OCI-LY7 (cell line): ENCODE measurements around the gene PGAP3. TPM values are rescaled to one million over a fixed set of nuclear protein-coding genes. Genes with fewer than 3 reads are reported as not detected.

ENCODE experiments used
- BruUV-seq: library from RNA; stranded (reverse); fragments of 400-500 nt; replicated peaks from 2 replicates; lab custom pipeline; 2021; lab: Mats Ljungman, UMichigan
- CTCF ChIA-PET: fragments of 300-600 bp; sonication (Branson Sonifier 250); formaldehyde crosslinking; loops from one replicate; lab custom pipeline; 2022; ENCODE audit warnings: antibody characterized with exemption; ENCODE audit not compliant: unreplicated experiment; lab: Charles Lee
- POLR2A ChIA-PET: fragments of 300-600 bp; sonication (Branson Sonifier 250); formaldehyde crosslinking; loops from one replicate; lab custom pipeline; 2022; ENCODE audit warnings: antibody characterized with exemption; lab: Charles Lee
- DNase-seq: peaks from one replicate; pipeline ENCODE4 v3.0.0-alpha.2; 2015; ENCODE audit warnings: low spot score
- H2AFZ ChIP-seq: fragments of 200-600 bp; sonication (generic), shearing (Covaris generic); 2 replicates; pipeline ENCODE4 v1.6.1; 2014; ENCODE audit warnings: mild to moderate bottlenecking, antibody characterized with exemption, low read length, moderate library complexity
- H3K27ac ChIP-seq: fragments of 200-600 bp; sonication (generic); 2 replicates; pipeline ENCODE4 v1.5.1; 2014; ENCODE audit warnings: mixed run types, low read depth, mild to moderate bottlenecking, moderate library complexity, low read length, inconsistent platforms; ENCODE audit not compliant: poor library complexity, severe bottlenecking
- H3K36me3 ChIP-seq: fragments of 200-600 bp; sonication (generic); 2 replicates; pipeline ENCODE4 v1.6.1; 2014; ENCODE audit warnings: mild to moderate bottlenecking, antibody characterized with exemption, low read length, moderate library complexity, mixed read lengths; ENCODE audit not compliant: insufficient read depth
- H3K4me1 ChIP-seq: fragments of 200-600 bp; sonication (generic); 2 replicates; pipeline ENCODE4 v1.5.1; 2014; ENCODE audit warnings: mild to moderate bottlenecking, low read length; ENCODE audit not compliant: insufficient read depth, poor library complexity, severe bottlenecking
- H3K4me2 ChIP-seq: fragments of 200-600 bp; sonication (generic); 2 replicates; pipeline ENCODE4 v1.6.1; 2014; ENCODE audit warnings: mild to moderate bottlenecking, low read length
- H3K4me3 ChIP-seq: fragments of 200-600 bp; sonication (generic); 2 replicates; pipeline ENCODE4 v1.5.1; 2014; ENCODE audit warnings: mild to moderate bottlenecking, low read depth, low read length; ENCODE audit not compliant: poor library complexity, severe bottlenecking
- H3K79me2 ChIP-seq: fragments of 200-600 bp; sonication (generic); 2 replicates; pipeline ENCODE4 v1.6.1; 2016; ENCODE audit warnings: low read depth, mild to moderate bottlenecking, low read length, moderate library complexity, mixed read lengths; ENCODE audit not compliant: insufficient read depth
- H3K9me2 ChIP-seq: fragments of 200-600 bp; sonication (generic); 2 replicates; pipeline ENCODE4 v1.6.1; 2016; ENCODE audit warnings: mild to moderate bottlenecking, low read length, mixed read lengths; ENCODE audit not compliant: insufficient read depth
- H3K9me3 ChIP-seq: fragments of 200-600 bp; sonication (generic); 2 replicates; pipeline ENCODE4 v1.6.1; 2014; ENCODE audit warnings: mild to moderate bottlenecking, mixed run types, low read length, mixed read lengths
- H4K20me1 ChIP-seq: fragments of 200-600 bp; sonication (generic); 2 replicates; pipeline ENCODE4 v1.6.1; 2014; ENCODE audit warnings: mild to moderate bottlenecking, antibody characterized with exemption, low read length, moderate library complexity, mixed read lengths; ENCODE audit not compliant: insufficient read depth
- EZH2phosphoT487 ChIP-seq: fragments of 200-600 bp; sonication (generic); IDR thresholded peaks from 2 replicates; pipeline ENCODE4 v1.6.1; 2018; ENCODE audit warnings: low read depth, borderline replicate concordance, mild to moderate bottlenecking, mixed run types, antibody characterized with exemption, low read length, moderate library complexity, mixed read lengths
- intact Hi-C: fragments of 100-400 bp; cut with micrococcal nuclease; formaldehyde crosslinking; loops from one replicate; pipeline ENCODE4 v1.10.0; 2022; ENCODE audit not compliant: unreplicated experiment
- total RNA-seq, 2 experiments: library from RNA; depleted of rRNA in 1 of 2; stranded (reverse); fragments of >200 nt in 1 of 2; shearing (Covaris generic) in 1 of 2; gene quantifications; 2 replicates each; pipeline ENCODE4 v1.2.3, GENCODE V29; 2014 to 2022
- TF ChIP-seq, protein P1 (sequence below): fragments of 200-600 bp; sonication (generic); conservative IDR thresholded peaks from 2 replicates; pipeline ENCODE4 v1.5.1; 2014; ENCODE audit warnings: mild to moderate bottlenecking, antibody characterized with exemption, low read length, moderate library complexity, mixed read lengths

The PGAP3 gene
- total RNA-seq, 2 experiments from 2014 or later = 8.7 to 9.2 TPM

DNA sequence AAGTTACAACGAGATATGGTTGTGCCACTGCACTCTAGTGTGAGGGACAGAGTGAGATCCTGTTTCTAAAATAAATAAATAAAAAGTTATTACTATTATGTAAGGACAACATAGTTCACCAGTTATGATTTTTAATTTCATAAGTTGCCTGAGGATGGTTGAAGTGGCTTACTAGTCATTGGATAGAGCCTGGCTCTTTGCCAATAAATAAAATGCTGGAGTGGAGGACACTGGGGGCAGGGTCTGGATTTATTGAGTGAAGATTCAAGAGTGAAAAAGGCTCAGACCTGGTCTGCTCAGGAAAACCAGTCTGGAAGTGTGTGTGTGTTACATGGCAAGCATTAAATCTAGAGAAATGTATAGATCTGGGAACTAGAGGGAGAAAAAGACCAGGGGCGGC is 48.8 kb downstream of the PGAP3 start:
- TF ChIP-seq EZH2phosphoT487 = no peak
- TF ChIP-seq, protein P1, sequence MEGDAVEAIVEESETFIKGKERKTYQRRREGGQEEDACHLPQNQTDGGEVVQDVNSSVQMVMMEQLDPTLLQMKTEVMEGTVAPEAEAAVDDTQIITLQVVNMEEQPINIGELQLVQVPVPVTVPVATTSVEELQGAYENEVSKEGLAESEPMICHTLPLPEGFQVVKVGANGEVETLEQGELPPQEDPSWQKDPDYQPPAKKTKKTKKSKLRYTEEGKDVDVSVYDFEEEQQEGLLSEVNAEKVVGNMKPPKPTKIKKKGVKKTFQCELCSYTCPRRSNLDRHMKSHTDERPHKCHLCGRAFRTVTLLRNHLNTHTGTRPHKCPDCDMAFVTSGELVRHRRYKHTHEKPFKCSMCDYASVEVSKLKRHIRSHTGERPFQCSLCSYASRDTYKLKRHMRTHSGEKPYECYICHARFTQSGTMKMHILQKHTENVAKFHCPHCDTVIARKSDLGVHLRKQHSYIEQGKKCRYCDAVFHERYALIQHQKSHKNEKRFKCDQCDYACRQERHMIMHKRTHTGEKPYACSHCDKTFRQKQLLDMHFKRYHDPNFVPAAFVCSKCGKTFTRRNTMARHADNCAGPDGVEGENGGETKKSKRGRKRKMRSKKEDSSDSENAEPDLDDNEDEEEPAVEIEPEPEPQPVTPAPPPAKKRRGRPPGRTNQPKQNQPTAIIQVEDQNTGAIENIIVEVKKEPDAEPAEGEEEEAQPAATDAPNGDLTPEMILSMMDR = no peak
- H3K4me2 ChIP-seq = peak overlapping the region; percentile 95; the same call in 1 of the 2 replicates
- H3K36me3 ChIP-seq = no peaks in the 10 kb centered on the region
- no peak overlapping the region for H2AFZ ChIP-seq
- H3K79me2 ChIP-seq = peaks cover 20% of the 10 kb centered on the region
- ChIA-PET POLR2A (interaction anchor here (0.6 kb wide), 1 partner anchor 98 kb away, joined by 8 read pairs; no protein-coding TSS in a partner anchor), CTCF (interaction anchor here (0.5 kb wide), 1 partner anchor 91 kb away, joined by 10 read pairs; no protein-coding TSS in a partner anchor)
- BruUV-seq = no TSS peak
- intact Hi-C loops = no loop called here
- no peaks in the 10 kb centered on the region for H3K9me2 ChIP-seq
- DNase-seq = no peak
- H4K20me1 ChIP-seq = peaks cover 8% of the 10 kb centered on the region; the same call in 1 of the 2 replicates
- no peaks in the 10 kb centered on the region for H3K9me3 ChIP-seq
- H3K4me3 ChIP-seq = no peak overlapping the region
- peaks cover 31% of the 10 kb centered on the region for H3K4me1 ChIP-seq
- H3K27ac ChIP-seq = no peak overlapping the region

DNA sequence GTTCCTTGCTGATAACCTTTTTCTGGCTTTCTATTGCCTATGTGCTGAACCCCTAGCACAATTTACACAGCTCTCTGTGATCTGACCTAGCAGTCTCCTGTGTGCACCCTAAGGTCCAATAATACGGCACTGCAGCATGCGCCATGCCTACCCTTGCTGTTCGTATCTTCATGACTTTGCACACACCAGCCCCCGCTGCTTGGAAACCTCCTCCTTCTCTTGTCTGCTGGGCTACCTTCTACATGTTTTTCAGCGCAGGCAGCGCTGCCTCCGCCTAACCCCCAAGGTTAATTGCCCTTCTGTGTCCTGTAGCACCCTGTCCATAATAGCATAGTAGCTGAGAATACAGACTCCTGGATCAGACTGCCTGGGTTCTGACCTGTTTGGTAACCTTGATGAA is 49.5 kb downstream of the PGAP3 start:
- peaks cover 20% of the 10 kb centered on the region for H3K79me2 ChIP-seq
- H3K36me3 ChIP-seq = no peaks in the 10 kb centered on the region
- no peak overlapping the region for H2AFZ ChIP-seq
- peaks cover 31% of the 10 kb centered on the region for H3K4me1 ChIP-seq
- POLR2A ChIA-PET = interaction anchor here (0.8 to 1.3 kb wide), 3 partner anchors 10 to 92 kb away, joined by 3 to 6 read pairs (median 4); partner anchors contain the start of gene PGAP3
- peak overlapping the region; percentile 95 for H3K4me2 ChIP-seq
- H4K20me1 ChIP-seq = peaks cover 8% of the 10 kb centered on the region; the same call in 1 of the 2 replicates
- H3K4me3 ChIP-seq = peak overlapping the region; percentile 77
- H3K27ac ChIP-seq = peak overlapping the region; percentile 53
- no peaks in the 10 kb centered on the region for H3K9me3 ChIP-seq
- no peaks in the 10 kb centered on the region for H3K9me2 ChIP-seq
- intact Hi-C loops = no loop called here
- no peak for DNase-seq
- CTCF ChIA-PET = interaction anchor here (0.5 to 1.3 kb wide), 2 partner anchors 16 to 92 kb away, joined by 5 to 10 read pairs; no protein-coding TSS in a partner anchor
- no TSS peak for BruUV-seq
- no peak for TF ChIP-seq EZH2phosphoT487
- TF ChIP-seq, protein P1 = no peak
